ENCODE results near the gene SRRM5.

- no peak for TF ChIP-seq CTCF (IDR thresholded peaks at IDR 0.05)
- TF ChIP-seq POLR2A (IDR thresholded peaks at IDR 0.05): no peak
Measured at GRCh38 chr19:43623889-43624670, 12.2 kb downstream of the SRRM5 start.

Data from adrenal gland (tissue), 5 donors.